HG03469 (cell line): ENCODE measurements around the gene NKAIN2.
"Not testable (repeated sequence)": the region's sequence is repeated elsewhere in the genome, so short reads cannot be mapped to it uniquely, and the experiment has no call there.

Experiments used
- ATAC-seq: cut with Tn5 transposase; IDR thresholded peaks from one replicate; pipeline ENCODE4 v1.9.1; 2021; ENCODE audit warnings: mild to moderate bottlenecking, moderate library complexity, moderate number of reproducible peaks; ENCODE audit not compliant: unreplicated experiment

The NKAIN2 gene

DNA sequence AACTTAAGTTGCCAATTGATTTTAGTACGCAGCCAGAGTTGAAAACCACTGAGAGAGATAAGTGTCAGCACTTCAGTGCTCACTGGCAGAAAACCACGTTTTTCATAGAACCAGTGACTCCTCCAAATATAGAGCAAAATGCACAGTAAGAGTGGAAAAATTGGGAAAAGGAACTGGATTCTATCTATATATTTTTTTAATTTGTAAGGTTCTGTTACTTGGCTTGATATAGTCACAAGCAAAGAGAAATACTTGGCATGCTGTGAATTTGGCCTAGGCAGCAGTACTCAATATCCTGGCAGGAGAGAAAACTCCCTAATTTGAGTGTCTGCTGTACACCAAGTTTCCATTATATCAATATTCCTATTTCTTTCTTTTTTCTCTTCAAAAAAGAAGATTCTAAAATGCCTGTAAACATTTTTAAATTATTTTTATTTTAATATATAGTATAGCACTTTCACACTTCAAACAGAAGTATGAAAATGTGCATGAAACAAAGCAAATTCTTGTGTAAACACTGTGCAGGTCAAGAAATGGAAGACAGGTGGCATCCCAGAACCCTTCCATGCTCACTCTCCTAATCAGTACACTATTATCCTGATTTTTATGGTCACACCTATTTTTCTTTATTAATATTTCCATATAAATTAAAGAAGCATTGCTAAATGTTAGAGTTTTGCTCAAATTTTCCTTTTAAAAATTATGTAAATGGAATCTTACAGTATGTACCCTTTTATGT, 596.8 kb downstream of the NKAIN2 start:
- no peak for ATAC-seq

DNA sequence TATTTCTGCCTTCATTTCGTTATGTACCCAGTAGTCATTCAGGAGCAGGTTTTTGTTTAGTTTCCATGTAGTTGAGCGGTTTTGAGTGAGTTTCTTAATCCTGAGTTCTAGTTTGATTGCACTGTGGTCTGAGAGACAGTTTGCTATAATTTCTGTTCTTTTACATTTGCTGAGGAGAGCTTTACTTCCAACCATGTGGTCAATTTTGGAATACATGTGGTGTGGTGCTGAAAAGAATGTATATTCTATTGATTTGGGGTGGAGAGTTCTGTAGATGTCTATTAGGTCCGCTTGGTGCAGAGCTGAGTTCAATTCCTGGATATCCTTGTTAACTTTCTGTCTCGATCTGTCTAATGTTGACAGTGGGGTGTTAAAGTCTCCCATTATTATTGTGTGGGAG, 606.8 kb downstream of the NKAIN2 start:
- not testable (repeated sequence) for ATAC-seq

DNA sequence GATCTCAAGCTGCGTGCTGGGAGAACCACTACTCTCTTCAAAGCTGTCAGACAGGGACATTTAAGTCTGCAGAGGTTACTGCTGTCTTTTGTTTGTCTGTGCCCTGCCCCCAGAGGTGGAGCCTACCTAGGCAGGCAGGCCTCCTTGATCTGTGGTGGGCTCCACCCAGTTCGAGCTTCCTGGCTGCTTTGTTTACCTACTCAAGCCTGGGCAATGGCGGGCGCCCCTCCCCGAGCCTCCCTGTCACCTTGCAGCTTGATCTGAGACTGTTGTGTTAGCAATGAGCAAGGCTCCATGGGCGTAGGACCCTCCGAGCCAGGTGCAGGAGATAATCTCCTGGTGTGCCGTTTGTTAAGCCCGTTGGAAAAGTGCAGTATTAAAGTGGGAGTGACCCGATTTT, 609.0 kb downstream of the NKAIN2 start:
- ATAC-seq = not testable (repeated sequence)

DNA sequence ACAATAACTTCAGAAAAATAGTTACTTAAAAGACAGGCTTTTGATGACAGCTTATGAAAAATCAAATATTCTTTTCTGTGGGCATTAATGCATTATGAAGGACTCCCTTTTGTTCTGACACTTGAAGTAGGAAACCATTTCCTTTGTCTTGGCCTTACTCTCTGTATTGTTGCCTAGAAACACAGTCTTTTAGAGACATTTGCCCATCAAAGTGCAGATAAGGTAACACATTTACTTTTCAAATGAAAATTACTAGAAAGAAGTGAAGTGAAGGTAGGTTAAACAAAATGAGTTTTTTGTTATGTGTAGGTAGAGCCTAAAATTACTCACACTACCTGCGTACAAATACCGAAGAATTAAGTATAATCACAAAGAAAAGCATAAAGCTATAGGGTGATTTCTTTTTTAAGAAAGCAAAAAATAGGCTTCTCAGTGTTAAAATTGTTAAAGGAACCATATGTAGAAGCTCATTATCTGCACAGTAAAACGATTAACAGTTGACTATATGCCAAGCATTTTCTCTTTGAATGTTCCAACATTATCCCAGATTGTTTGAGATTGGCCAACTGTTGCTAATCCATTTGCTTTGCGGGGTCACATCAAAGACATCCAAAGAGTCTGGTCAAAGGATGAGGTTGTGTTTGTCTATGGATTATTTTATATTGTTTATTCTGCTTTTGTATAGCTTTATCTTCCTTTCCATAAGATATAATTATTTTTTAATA, 616.6 kb downstream of the NKAIN2 start:
- ATAC-seq = no peak

DNA sequence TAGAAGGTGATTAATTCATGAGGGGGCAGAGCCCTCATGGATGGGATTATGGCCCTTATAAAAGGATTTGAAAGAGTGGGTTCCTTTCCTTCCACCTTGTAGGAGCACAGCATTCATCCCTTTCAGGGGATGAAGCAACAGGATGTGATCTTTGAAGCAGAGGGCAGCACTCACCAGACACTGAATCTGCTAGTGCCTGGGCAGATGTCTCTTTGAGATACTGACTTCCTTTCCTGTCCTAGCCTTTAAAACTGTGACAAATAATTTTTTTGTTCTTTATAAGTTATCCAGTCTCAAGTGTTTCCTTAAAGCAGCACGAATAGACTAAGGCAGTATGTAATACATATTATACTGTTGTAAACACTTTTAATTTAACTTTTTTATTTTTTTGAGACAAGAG, 620.0 kb downstream of the NKAIN2 start:
- ATAC-seq = no peak

DNA sequence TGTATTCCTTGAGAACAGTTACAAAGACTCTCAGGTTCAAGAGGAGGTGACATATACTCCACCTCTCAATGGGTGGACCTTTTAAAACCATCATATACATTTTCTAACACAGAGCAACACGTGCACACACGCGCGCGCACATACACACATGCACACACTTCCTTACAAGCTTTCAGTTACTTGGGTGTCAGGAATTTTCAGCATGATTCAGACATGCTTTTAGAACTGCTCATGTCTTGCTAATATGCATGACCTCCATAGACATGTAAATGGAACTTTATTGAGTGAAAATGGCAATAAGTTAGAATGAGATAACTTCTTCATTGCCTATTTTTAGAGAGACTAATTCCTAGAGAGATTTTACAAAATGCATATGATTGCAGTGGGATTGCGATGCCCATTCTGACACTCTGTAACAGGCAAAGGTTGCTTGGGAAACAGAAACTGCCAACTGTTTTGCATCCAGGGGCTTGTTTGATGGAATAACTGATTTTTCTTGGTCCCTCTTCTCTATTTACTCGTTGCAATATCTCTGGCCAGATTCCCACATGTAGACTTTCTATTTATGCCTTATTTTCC, 627.2 kb downstream of the NKAIN2 start:
- no peak for ATAC-seq

DNA sequence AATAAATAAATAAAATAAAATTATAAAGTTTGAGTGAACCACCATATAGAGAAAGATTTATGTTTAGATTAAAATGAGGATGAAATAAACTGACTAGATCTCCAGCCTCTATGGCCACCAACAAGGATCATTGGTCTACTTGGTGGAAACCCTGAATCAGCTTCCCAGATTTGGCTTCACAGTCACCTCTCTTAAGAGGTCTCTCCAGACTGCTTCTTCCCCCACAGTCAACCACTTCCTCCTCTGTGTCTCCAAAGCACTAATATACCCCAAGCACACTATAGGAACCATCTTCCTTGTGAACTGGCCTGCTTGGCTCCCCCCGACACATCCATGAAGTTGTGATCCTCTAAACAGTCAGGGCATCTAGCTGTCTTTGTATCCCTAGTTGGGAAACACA, 629.0 kb downstream of the NKAIN2 start:
- no peak for ATAC-seq

DNA sequence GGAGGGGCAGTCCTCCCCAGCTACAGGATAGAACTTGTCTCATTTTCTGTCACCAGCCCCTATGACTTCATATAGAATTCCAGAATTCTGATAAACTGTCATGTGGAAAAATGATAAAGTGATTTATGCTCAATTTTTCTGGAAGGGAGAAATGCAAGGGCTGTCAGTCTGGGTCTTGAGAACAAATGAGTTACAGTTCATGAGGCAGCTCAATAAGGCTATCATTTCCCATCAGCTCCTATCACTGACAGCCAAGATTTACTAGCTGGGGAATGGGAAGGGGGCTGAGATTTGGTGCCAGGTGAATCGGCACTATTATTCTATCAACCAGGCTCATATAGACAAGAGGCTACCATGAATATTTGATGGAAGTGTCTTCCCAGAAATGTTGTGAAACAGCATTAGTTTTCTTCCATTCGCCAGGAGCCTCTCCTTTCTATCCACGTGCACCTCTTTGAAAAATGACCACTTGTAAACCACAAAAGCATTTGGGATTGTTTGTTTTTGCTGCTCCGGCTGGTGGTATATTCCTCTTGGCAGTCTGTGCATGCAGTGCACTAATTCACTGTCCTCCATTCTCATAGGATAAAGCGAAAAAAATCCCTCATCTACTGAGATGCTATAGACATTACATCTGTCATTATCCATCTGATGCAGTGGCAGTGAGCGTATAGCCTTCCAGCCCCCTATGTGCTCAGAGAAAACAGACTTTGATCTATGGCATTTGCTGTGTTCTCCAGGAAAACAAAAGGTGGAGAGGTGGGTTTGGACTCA, 629.9 kb downstream of the NKAIN2 start:
- ATAC-seq = no peak

DNA sequence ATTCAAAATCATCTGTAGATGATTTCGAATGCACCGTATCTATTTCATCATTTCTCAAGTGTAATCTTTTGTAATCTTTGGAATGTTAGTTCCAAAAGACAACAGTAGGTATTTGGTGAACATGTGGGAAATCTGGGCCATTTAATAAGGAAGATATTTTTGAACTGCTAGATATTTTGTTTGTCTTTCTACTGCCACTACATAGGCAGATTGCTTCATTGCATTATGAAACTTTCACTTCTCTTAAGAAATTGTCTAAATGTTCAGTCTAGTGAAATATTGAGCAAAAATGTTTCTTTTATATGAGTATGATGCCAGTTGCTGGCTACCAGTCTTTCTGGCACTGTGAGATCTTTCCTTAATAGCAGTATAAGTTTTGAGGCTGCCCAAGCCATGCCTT, 630.8 kb downstream of the NKAIN2 start:
- no peak for ATAC-seq

DNA sequence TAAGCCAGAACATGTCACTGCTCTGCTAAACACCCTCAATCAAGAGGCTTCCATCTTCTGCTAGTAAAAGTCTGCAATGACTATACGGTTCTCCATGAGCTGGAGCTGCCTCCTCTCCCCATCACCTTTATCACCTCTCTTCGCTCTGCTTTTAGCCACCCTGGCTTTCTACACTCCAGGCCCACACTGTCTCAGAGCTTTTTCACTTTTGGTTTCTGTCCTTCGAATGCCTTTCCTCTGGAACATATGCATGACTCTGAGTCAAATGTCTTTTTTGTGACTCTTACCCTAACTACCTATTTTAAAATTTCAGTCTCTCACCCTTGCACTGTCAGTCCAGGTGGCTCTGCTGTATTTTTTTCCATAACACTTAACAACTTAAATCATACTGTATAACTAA, 633.1 kb downstream of the NKAIN2 start:
- ATAC-seq = no peak

DNA sequence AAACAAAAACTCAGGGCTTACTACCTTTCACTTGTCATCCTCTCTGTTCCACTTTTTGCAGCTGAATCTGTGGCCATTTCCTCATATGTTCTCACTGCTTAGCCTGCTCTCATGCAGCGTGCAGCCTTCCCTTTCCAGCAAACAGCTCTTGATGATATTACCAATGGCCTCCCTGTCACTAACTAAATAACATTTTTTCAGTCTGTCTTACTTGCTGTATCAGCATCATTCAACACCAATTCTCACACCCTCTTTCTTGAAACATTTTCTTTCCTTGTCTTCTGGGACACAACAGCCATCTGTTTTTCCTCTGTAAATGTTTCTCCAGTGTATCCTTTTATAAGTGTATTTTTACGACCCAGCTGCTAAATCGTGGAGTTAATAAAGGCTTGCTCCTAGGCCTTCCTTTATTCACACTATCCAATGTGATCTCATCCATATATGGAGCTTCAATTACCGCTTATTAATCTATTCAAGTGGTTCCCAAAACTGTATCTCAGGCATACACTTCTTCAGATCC, 634.9 kb downstream of the NKAIN2 start:
- no peak for ATAC-seq

DNA sequence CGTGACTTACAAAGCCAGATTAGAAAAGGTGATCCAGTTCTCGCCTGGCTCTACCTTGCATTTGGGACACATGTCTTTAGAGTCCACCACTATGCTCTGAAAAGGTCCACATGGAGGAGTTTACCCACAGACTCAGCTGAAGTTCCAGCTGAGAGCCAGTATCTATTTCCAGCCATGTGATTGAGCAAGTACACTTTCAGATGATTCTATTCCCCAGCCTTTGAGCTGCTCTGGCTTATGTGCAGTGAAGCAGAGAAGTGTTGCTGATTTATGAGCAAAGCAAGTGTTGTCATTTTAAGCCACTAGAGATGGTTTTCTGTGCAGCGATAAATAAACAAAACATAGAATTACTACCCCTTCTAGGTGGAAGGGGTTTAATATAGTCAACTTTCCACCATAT, 637.8 kb downstream of the NKAIN2 start:
- ATAC-seq = no peak

DNA sequence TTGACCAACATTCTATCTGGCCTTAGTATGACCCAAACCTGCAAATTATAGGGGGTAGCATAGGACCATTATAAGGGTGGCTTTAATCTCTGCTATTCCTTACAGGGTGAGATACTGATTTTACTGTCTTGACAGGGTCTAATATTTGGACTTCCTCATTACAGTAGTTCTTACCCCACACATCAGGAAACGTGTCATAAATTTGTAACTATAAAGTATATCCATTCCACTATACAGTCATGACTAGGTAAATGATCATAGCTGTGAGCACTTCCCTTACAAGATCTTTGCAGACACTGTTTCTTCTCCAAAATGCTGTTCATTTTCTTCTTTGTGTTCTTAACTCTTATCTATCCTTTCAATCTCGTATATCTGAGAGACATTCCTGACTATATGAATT, 639.9 kb downstream of the NKAIN2 start:
- ATAC-seq = no peak

DNA sequence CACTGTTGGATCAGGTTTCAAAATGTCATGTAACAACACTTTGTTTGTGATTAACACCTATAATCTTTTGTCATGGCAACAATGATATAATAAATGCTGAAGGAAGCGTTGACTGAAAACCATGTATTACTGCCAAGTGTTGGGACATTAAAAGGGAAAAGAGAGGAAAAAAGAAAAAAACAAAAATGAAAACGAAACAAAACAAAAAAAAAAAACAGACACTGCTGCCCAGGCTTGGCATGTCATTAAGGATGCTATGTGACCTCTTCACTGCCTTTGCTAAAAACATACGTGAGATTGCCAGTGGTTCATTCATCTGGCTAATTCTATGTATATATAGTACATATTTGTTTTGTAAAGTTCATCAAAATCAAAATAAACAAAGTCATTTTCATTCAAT, 641.9 kb downstream of the NKAIN2 start:
- no peak for ATAC-seq

DNA sequence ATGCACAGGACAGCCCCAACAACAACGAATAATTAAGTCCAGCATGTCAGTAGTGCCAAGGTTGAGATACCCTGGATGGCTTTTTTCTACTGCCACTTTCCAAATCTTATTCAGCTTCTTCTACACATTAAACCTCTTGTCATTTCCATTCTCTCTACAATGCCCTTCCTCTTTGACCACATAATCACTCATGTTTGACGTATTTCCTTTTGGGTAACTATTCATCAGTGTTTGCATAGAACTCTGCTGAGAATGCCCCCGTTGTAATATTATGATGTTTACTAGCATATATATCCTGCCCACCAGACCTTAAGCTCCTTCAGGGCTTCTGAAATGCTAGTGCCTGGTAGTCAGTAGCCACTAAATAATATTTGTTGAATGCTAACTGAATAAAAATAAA, 643.3 kb downstream of the NKAIN2 start:
- ATAC-seq = no peak

DNA sequence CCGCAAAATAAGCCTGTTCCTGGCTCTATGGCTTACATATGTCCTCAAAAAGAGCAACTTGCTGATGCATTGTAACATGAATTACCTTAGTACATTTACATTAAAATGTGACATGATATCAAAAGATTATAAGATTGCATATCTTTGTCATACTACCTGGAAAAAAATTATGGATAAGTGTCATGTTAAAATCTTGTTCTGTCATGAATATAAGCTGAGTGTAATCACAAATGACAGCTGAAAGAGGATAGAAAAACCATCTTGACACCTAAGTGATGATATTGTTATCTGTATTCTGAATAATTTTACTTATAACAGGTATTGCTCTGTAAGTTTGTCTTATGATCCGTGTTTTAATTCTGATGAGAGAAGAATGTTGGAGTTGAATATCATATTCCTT, 655.6 kb downstream of the NKAIN2 start:
- ATAC-seq = no peak

DNA sequence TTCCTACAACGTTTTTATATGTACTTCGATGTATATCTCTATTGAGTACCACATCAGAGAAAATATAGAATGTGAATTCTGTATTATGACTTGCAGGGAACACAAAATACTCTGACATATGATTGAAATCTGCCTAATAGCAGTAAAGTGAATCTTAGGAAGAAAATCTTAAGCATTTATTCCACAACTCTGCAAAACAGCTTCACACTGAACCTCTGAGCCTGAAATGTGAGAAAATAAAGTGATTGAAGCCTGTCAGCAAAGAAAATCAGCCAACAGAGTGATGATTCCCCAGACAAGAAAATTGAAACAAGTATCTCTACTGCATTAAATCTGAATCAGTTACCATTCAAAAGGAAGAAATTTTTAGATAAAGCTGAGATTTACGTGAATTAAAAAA, 659.1 kb downstream of the NKAIN2 start:
- ATAC-seq = no peak

DNA sequence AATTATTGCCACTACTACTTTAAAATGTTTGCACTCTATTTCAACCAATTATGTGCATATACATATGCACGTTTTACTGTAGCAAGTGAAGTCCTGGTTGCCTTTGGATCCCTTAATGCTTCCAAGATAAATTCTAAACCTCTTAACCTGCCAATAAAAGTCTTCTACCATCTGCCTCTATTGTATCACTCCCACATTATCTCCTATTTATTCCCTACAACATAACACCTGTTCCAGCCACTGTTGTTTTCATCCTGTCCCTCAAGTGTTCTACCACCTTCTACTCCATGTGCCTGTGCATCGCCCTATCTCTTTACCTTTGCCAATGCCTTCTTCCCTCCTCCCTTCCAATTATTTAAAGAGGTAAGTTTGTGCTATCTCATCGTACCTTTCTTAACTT, 659.6 kb downstream of the NKAIN2 start:
- no peak for ATAC-seq

DNA sequence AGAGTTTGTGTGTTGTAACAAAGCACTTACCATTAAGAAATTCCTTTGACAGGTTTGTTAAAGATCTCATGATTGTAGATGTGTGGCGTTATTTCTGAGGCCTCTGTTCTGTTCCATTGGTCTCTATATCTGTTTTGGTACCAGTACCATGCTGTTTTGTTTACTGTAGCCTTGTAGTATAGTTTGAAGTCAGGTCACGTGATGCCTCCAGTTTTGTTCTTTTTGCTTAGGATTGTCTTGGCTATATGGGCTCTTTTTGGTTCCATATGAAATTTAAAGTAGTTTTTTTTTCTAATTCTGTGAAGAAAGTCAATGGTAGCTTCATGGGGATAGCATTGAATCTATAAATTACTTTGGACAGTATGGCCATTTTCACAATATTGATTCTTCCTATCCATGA, 660.9 kb downstream of the NKAIN2 start:
- not testable (repeated sequence) for ATAC-seq

DNA sequence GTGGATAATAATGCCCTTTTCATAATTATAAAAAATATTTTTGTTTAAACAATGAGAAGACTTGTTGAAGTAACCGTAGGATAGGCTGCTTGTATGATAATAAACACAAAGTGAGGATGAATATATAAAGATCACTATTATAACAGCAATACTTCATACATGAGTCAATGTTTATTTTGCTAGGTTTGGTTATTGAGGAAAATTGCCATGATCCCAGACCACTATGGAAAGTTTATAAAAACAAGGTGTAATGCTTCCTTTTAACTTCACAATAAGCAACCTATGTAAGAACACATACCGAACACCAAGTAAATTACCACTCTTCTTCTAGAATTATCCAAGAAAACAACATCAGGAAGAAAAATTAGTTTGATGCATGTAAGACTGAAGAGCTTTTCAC, 663.3 kb downstream of the NKAIN2 start:
- no peak for ATAC-seq

DNA sequence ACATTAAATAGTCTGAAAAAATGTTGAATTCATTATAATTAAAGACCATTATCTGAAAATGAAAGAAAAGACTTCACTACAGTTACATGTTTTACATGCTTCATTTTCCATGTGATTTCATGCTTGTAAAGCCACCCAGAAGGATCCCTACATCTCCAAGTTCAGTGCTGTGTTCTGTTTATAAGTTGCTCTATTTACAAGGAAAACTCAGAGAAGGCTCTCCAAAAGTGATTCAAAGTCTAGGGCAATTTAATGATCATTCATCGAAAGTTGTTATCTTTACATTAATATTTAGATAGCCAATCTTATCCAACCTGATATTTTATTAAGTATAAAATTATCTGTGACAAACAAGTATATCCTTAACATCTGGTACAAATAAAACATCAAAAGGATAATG, 663.7 kb downstream of the NKAIN2 start:
- no peak for ATAC-seq
